ENCODE measurements around the gene FLRT2.
A peak's percentile ranks its signal among the peaks of the same experiment; 100 is the strongest.

The FLRT2 gene

DNA sequence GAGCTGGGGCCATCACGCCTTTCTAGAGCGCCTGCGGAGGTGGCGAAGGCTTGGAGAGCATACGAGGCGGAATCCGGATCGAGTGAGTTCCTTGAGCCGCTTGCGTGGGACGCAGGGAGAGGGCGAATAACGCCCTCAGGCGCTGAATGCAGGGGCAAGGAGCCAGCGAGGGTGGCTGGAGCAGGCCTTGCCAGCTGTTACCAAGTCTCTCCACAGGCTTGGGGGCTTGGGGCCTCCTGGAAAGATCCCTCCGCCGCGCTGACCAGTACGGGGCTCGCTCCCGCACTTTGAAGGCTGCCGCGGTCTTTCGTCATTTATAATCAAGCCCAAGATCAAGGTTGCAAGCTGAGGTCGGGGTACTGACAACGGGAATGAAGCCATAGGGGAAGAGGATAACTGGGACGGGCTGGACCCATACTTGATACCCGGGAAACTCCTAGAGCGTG lies 1.2 kb downstream of the FLRT2 start:
- DNase-seq, result no peak

DNA sequence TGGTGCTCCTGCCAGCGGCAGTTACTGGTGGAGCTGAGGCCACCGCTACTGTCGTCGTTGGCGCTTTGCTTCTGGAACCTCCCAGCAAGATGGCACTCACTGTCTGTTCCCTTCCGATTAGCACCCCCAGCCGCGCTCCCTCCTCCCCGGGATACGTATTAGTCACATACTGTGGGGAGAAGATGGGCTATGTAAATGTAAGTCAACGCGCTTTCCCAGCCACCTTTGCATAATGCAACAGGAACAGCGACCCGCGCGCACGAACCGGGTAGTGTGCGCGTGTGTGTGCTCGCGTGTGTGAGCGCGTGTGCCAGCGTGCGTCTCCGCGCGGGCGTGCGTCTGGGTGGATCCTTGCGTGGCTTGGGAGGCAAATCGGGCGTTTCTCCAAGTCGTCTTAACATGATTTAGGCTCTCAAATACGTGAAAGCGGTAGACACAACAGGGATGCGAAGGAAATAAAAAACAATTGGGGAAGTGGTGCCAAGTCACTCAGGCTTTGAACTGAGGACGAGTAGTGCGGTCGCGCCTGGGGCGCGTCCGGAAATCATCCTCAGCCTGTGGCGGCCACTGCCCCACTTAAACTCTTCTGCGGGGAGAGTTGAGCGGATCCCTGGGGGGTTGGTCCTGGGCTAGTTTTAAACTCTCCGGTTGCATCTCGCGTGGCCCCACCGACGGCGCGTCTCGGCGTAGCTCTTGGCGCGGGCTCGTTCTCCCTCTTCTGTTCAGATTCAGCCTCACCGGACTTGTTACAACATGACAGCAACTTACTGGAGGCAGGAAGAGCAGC lies 1.8 kb downstream of the FLRT2 start:
- peak; percentile 84 for DNase-seq

DNA sequence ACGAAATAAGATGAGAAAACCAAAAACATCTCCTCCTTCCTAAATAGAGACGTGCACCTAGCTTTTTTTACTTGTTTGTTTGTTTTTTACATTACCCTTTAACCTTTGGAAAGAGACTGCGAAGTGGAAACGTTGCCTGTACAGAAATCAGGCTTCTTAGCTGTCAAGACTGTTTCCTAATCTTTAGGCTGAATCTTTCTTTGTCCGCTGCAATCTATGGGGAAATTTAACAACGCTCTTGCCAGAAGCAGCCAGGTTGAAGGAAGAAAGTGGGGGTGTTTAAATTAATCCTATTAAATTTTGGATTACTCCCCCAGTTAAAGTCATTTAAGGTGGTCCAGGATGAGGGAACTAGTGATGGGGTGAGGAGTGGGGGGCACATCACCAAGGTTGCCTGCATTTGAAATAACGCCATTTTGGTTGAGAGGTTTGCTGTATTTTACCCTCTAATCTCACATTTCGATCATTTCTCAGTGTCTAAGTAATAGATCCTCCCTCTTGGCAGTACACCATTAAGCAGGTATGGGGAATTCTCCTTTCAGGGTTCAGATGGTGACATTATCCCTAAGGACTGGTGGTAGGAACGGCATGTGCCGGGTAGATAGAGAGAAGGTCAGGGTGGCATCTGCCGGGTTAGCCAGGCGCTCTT lies 2.6 kb downstream of the FLRT2 start:
- DNase-seq, result no peak

DNA sequence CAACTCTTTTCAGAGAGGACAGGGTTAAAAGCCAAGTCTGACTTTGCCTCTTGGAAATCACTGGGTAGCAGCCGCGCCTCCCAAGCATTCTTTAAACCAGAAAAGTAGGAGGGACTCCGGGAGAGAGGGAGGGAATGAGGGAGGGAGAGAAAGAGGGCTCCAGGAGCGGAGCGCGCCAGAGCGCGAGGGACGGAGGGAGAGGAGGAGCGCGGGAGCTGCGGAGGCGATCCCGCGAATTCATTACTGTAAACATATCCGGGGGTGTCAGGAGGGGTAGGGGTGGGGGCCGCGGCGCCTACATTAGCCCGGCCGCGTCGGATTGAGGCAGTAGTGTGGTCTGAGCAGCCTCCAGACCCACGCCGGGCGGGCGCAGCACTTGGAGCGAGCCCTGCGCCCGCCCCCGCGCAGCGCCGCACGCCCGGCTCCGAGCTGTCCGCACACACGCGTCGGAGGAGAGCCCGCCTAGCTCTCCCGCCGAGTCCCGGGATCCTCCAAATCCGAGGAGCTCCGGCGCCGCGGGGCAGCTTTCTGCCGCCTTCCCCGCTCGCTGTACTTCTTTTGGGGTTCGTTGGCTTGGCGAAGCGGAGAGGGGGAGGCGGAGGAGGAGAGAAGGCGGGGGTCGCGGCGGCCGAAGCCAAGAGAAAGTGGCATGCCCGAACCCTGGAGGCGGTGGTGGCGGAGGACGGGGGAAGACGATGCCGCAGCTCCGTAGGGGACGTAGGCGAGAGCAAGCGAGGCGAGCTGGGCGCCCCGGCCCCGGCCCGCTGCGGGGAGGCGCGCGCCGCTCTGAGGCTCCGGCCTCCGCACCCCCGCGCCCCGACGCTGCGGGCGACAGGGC lies 3.3 kb downstream of the FLRT2 start:
- DNase-seq, result peak; percentile 51

DNA sequence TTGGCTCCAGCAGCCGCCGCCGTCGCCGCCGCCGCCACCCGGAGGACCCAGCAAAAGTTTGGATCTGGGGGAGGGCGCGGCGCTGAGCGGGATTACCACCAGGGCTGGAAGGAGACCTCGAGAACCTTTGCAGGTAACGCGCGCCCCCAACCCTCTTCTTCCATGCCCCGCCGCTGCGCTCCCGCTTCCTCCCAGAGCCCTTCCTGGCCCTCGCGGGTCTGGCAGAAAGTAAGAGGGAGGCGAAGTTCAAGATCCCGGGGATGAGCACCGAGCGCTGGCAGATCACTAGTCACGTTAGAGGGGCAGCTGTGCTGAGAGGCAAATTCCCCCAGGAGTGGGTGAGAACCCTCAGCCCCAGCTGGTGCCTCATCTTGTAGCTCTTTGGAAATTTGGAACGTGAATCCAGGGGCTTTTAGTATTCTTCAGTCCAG lies 3.9 kb downstream of the FLRT2 start:
- DNase-seq, result peak; percentile 38

DNA sequence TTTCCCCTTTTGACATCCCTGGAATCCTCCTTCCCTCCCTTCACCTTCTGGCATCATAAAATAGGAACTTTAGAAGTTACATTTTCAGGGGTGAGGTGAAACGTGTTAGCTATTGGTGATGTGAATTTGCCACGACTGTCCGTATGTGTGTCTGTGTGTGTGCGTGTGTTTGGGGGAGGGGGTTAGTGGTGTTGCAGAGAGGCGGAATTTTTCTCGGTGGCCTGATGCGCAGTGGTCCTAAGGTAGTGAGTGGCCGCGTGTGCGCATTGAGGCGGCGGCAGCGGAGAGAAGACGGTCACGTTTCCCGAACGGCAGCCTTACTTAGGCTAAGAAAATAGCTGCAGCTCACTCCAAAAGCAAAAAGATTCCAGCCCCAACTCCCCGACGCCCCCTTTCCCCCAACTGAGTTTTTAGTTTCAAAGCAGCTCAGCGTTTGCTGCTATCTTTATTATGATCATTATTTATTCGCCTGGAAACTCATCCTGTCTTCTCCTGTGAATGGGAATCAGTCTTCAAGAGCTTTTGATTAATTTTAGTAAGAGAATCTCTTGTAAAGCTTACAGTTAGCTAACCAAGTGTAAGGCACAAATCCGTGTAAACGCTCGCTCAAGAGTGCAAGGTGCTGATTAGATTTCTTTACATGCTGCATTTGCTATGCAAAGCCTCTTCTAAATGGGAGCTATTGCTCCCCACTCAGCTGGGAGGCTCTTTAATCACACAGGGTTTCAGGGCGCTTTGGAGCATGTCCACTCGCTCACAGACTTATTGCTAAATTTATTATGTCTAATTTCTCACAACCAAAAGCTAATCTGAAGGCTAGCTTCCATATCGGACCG lies 4.7 kb downstream of the FLRT2 start:
- DNase-seq, result no peak

DNA sequence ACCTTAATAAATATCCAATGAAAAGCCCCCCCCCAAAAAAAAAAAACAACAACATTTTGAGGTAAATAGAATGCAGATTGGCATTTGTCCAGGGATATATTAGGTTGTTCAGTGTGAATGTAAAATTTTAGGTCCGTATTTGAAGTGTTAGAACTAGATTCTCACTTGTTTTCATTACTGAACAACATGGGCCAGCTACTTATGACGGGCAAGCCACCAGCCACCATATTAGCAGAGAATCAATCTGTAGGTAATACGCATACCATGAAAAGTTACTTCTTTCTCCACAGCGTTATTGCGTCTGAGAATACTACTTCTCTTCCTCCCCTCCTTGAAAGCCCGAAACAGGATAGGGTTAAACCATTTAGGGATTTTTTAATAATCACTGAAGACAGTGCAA lies 5.4 kb downstream of the FLRT2 start:
- no peak for DNase-seq

DNA sequence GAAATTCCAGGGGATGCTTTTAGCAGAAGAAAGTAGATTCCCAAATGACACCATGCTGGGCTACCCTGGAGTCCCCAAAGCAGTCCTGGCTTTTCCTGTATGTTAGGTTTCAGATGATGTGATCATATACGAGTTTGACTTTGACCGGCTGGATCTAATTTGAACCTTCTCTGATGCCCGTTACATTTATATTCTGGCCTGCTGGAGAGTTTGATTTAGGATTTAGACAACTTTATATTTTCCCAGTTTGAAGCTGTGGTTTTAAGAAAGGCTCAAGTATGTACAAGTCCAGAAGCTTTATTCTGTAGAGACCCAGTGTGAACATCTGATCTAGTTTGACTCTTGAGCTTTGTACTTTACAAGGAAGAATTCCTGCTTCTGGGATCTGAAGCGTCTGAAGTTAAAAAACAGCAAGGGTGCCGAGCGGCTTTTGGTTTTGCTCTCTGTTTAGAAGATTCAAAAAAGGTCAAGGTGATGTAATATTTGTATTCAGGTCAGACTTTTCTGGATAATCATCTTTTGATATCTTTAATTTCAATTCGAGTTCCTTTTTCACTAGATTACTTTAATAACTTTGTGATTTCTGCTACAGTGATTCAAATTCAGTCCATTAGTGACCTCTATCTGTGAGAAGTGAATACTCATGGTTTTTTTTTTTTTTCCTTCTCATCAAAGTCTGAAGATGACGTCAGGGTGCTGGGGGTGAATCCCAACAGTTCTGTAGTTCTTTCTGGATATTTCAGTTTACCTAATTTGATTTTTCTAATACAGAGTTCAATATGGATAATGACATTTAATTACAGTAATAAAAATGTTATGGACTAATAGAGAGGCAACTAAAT lies 6.3 kb downstream of the FLRT2 start:
- DNase-seq, result no peak

DNA sequence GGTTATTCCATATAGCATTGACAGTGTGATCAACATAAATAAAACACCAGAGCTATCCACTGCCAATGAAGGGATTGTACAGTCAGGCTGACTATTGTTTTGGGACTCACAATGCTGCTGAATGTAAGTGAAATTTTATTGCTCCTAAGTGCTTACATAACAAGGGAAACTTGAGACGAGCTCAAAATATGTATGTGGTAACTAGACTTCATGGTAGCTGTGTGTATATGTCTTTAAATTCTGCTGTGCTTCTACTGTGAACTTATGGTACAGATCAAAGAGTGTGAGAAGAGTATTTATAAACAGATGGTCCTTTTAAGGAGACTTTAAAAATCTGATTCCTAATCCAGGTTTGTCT lies 6.9 kb downstream of the FLRT2 start:
- DNase-seq, result peak; percentile 84

DNA sequence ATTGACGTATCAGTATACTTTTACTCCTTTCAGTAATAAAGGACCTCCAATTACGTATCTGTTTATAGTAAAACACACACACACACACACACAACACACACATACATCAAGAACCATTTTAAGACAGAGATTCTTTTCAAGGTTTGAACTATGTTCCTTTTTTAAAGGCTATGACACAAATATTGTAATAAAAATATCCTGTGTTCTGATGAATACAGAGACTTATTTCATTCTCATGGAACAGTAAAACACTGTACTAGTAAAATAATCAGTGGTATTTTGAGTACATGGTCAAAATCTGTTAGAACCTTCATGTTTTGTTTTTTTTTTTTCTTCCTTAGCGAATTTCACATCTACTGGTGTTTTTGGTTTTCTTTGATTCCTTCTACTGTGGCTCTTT lies 7.6 kb downstream of the FLRT2 start:
- DNase-seq, result no peak

DNA sequence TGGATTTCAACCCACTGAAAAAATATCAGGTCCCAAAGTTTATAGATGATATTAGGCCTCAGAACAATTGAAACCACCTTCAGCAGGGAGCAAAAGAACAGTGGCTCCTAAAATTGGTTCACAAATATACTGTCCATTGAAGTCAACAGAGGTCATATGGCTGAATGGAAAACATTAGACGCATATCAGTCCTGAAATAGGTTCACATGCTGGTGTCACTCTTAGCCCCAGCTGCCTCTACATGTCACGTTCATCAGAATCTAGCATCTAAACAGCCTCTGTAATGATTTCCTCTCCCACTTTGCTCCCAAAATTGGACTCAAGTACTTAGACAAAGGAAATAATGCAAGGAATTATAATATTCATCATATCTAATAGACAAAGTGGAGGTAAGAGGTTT lies 8.7 kb downstream of the FLRT2 start:
- no peak for DNase-seq

DNA sequence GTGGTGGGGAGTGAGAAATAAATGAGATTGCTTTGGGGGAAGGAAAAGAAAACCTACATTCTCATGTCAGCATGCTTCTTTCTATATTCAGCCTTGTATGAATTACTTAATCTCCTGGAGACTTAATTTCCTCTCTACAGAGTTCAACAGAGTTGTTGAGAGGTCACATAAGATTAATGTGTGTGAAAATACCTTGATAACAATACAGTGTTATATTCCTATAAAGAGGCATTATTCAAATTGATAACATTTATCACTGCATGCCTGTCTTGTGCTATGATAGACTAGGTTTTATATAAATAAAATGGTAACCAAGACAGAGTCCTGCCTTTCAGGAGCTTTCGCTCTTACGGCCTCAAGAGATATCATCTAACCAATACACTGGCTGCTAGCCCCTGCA lies 9.6 kb downstream of the FLRT2 start:
- DNase-seq, result no peak

DNA sequence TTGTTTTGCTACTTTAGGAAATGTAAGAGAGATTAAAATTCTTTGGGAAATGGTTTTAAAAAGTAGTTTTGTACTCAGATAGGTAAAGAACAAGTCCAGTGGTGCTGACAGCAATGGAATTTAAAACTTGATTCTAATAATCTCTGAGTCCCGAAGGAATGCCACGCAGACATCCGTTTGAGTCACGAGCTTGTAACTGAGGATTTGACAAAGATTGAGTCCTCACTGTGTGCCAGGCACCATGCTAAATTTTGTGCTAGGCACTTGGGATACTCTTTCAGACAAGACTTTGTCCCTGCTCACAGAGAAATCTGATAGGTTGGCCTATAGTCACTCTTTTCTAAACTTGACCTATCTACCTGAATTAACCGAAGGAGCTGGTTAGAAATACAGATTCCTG lies 12.7 kb downstream of the FLRT2 start:
- DNase-seq, result no peak

DNA sequence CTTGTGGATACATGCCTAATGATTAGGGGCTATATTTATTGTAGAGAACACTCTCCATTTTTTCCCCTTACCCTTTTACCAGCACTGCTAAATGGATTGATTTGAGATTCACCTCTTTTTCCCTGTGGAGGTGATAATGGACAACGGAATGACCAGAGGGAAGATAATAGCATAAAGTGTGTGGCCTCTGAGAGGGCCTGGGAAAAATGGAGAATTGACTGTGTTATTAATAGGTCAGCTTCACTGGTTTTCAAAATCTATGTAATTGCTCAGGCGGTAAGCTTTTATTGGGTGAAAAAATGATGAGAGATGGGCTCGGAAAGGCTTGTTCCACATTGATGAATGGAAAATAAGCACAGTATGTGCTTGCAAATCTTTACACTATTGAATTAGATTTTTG lies 15.8 kb downstream of the FLRT2 start:
- DNase-seq, result no peak

DNA sequence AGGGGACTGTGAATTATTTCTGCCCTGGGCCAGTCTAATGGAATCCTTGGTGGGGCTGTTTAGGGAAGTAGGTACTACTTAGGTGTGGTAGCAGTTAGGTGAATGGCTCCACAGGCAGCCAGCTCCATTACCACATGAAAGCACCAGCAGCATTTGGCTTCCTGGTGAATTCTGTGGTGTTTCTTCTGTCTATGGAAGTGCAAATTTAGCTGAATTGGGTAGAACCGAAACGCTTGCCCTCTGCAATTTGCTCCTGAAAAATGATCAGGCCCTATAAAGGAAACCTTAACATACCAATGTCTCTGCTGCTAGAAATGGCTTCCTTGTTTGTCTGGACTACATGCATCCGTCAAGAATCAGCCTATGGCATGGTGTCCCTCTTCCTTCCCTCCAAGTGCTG lies 16.4 kb downstream of the FLRT2 start:
- no peak for DNase-seq

DNA sequence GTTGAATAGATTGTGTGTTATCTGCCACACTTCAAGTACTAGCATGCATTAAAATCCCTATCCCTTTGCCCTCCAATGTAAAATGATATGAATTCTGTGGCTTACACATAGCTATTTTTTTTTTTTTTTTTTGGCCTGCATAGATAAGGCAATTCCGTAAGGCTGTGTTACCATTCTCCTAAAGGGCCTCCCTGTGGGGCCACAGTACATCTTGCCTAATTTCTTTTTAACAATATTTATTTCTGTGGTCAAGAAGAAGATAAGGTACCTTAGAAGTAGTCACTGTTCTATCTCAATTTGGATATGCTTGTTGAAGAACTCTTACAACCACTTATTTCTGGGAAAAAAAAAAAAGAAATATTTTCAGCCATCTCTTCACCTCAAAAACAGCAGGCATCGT lies 19.8 kb downstream of the FLRT2 start:
- no peak for DNase-seq

DNA sequence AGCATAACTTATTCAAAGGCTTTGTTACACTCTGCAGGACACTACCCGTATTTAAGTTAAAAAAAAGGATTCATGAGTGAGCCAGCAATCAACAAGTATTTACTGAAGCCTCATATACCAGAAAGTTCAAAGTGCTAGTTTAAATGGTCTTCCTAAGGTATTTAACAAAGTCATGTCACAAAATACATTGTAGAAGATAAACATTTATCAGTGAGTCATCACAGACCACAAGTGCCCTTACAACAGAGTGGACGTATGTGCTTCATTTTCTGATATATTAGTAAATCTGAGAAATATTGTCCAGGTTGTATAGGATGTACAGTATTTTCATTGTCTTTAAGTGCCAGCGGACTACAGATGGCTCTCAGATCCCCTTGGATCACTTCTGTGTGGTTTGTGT lies 24.2 kb downstream of the FLRT2 start:
- no peak for DNase-seq

DNA sequence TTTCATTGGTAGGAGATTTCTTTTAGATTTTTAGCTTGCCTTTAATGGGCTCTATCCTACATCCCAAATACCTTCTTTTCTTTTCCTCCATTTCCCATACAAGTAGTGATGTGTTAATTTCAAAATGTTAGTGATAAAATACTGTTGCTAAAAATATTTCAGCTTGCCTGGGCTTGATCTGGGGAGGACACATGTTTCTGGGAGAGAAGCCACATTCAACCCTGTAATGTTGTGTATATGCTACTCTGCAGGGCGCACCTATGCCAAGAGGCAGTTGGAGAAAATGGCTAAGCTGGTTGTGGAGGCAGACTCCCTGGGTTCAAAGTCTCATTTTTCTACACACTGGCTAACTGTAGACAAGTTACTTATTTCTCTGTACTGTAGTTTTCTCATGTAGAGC lies 26.3 kb downstream of the FLRT2 start:
- no peak for DNase-seq

DNA sequence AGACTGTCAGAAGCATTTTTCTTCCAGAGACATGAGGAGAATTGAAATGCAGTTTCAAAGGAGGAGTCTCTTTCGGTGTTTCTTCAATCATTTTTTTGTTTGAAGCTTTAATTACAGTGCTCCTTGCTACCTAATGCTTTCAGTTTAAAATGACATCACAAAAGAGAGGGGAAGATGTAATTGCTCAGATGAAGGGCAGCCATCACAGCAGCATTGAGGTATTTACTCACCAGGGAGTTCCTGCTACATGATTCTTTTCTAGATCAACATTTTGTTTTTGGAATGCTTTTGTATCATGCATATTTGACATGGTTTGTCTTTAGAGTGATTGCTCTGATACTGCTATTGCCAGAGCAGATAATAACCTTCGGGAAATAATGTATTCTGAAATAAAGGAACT lies 28.6 kb downstream of the FLRT2 start:
- no peak for DNase-seq

DNA sequence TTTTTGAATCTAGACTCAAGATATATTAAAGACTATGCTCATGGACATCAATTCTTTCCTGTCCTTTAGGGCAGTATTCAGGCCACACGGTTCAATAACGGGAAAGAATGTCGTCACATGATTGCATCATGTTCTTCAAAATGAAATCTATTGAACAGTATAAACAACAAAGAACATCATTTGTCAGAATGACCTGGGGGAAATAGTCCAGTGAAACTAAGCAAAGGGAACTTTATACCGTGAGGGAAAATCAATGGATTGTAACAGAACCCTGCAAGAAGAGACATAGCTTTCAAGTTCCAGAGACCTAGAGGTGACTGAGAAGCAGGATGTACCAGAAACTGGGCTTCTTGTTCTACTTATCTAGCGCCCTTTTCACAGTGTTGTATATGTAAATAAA lies 32.7 kb downstream of the FLRT2 start:
- no peak for DNase-seq

DNA sequence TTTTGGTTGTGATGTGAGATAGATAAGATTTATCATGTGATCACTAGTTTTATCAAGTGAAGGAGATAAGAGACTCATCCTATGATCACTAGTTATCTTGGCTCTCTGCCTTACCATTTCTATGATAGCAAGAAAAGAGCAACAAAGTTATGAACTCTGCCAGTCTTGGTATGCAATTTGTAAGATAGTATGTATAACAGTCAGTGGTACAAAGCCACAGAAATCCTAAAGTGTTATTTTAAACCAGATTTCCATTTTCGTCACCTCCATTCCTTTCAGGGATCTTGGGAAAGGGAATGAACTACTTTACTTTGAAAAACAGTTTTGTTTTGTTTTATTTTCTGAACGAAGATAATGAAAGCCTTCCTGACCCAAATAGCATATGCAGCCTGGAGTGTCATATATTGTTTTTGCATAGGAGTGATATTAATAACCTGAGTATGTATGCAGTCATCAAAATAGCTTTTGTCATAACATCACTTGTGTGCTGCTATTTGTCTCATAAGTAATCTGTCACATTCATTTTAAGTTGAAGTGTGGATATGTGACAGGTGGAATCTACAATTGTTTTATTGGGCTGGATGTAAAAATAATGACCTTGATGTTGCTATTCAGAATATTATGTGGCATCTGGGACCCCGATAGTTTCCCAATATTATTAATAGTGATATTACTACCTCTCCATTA lies 35.0 kb downstream of the FLRT2 start:
- no peak for DNase-seq

Data from NCI-H748 treated with DMSO at 0.1 percent for 48 hours (cell line).